Panc1 (cell line): ENCODE results near the gene PDE6B. TPM values are rescaled to one million over a fixed set of nuclear protein-coding genes. Genes with fewer than 3 reads are reported as not detected.

Experiments used
- ATAC-seq: fragments of 200-7000 bp; cut with Tn5 transposase; 2 replicates; pipeline ENCODE4 v1.9.1; 2020; ENCODE audit warnings: mild to moderate bottlenecking, moderate library complexity
- BruUV-seq: library from RNA; stranded (reverse); fragments of 400-500 nt; replicated peaks from 2 replicates; lab custom pipeline; 2021; lab: Mats Ljungman, UMichigan
- CTCF ChIA-PET: fragments of 300-600 bp; sonication (Branson Sonifier 250); formaldehyde crosslinking; loops from one replicate; lab custom pipeline; 2022; ENCODE audit warnings: antibody characterized with exemption; lab: Charles Lee
- POLR2A ChIA-PET: fragments of 300-600 bp; sonication (Branson Sonifier 250); formaldehyde crosslinking; loops from one replicate; lab custom pipeline; 2022; ENCODE audit warnings: antibody characterized with exemption; lab: Charles Lee
- DNase-seq: peaks from one replicate; pipeline ENCODE4 v3.0.0-alpha.2; 2010; ENCODE audit warnings: low read depth, low spot score
- H3K27ac ChIP-seq: 2 replicates; pipeline ENCODE4 v1.5.1; 2011; ENCODE audit warnings: mild to moderate bottlenecking, low read length, inconsistent platforms
- H3K27me3 ChIP-seq: fragments of 200-500 bp; sonication (Bioruptor generic); 2 replicates; pipeline ENCODE4 v1.6.0; 2014; ENCODE audit warnings: low read length, inconsistent platforms; ENCODE audit not compliant: control insufficient read depth, insufficient read depth
- H3K36me3 ChIP-seq: fragments of 200-500 bp; sonication (Bioruptor generic); 2 replicates; pipeline ENCODE4 v1.5.1; 2014; ENCODE audit warnings: inconsistent platforms, mild to moderate bottlenecking, low read length, moderate library complexity; ENCODE audit not compliant: control insufficient read depth, insufficient read depth
- H3K4me1 ChIP-seq: 2 replicates; pipeline ENCODE4 v1.5.1; 2011; ENCODE audit warnings: inconsistent platforms, mild to moderate bottlenecking, low read length, moderate library complexity; ENCODE audit not compliant: control insufficient read depth, insufficient read depth
- H3K4me3 ChIP-seq, 2 experiments: 2 replicates each; pipeline ENCODE4 v1.5.1; 2011 to 2012; ENCODE audit warnings: low read depth in 2 of 2, low read length in 2 of 2, mild to moderate bottlenecking in 2 of 2, inconsistent platforms in 1 of 2, moderate library complexity in 1 of 2
- H3K9me3 ChIP-seq: fragments of 200-500 bp; sonication (Bioruptor generic); 2 replicates; pipeline ENCODE4 v1.5.1; 2014; ENCODE audit warnings: low read depth, mild to moderate bottlenecking, inconsistent platforms, low read length, moderate library complexity; ENCODE audit not compliant: control insufficient read depth, insufficient read depth
- POLR2AphosphoS5 ChIP-seq: IDR thresholded peaks from 2 replicates; pipeline ENCODE4 v1.6.1; 2012; ENCODE audit warnings: mild to moderate bottlenecking, low read depth, low read length, moderate library complexity
- REST ChIP-seq, 2 experiments: IDR thresholded peaks; 2 replicates each; pipeline ENCODE4 v1.6.1; 2011 to 2012; ENCODE audit warnings: low read depth in 2 of 2, control low read depth in 1 of 2, low read length in 1 of 2, mild to moderate bottlenecking in 1 of 2, moderate library complexity in 1 of 2; ENCODE audit not compliant: insufficient read depth in 1 of 2
- SIN3A ChIP-seq: IDR thresholded peaks from 2 replicates; pipeline ENCODE4 v1.6.1; 2012; ENCODE audit warnings: low read depth, mild to moderate bottlenecking, low read length, moderate library complexity, borderline replicate concordance; ENCODE audit not compliant: insufficient read depth
- TCF7L2 ChIP-seq: IDR thresholded peaks from 2 replicates; pipeline ENCODE4 v1.6.1; 2011; ENCODE audit warnings: mild to moderate bottlenecking, low read depth, low read length, inconsistent platforms
- in situ Hi-C: cut with HindIII; loops from 2 replicates; pipeline ENCODE4 v1.10.0; 2016; ENCODE audit warnings: low sequenced_read_pairs, low pct_unique_long_range_greater_than_20kb
- intact Hi-C: fragments of 100-400 bp; cut with micrococcal nuclease; formaldehyde crosslinking; loops from one replicate; pipeline ENCODE4 v1.10.0; 2022; ENCODE audit not compliant: unreplicated experiment
- total RNA-seq: library from RNA; stranded (reverse); gene quantifications from one replicate; pipeline ENCODE4 v1.2.1, GENCODE V29; 2021; ENCODE audit not compliant: unreplicated experiment
- TF ChIP-seq, protein P1 (sequence below): fragments of 450-650 bp; IDR thresholded peaks from 2 replicates; pipeline ENCODE4 v1.5.1; 2017; ENCODE audit warnings: mild to moderate bottlenecking

PDE6B gene
- total RNA-seq, 1 experiment from 2014 or later = 6.5 TPM

DNA sequence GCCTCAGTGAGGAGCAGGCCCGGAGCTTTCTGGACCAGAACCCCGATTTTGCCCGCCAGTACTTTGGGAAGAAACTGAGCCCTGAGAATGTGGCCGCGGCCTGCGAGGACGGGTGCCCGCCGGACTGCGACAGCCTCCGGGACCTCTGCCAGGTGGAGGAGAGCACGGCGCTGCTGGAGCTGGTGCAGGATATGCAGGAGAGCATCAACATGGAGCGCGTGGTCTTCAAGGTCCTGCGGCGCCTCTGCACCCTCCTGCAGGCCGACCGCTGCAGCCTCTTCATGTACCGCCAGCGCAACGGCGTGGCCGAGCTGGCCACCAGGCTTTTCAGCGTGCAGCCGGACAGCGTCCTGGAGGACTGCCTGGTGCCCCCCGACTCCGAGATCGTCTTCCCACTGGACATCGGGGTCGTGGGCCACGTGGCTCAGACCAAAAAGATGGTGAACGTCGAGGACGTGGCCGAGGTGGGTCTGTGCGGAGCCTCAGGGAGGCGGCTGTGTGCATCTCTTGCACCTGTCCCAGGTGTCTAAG is 323 bp downstream of the PDE6B start:
- Histone ChIP-seq H3K27me3 (no peaks in the 10 kb centered on the region; the same call in 1 of the 2 replicates), H3K27ac (no peak overlapping the region), H3K36me3 (no peaks in the 10 kb centered on the region), H3K4me3 (no peak overlapping the region), H3K4me1 (no peaks in the 10 kb centered on the region), H3K9me3 (no peaks in the 10 kb centered on the region)
- DNase-seq (no peak), ATAC-seq (no peak)
- CTCF ChIA-PET = no interaction called here
- POLR2A ChIA-PET = no interaction called here
- intact Hi-C loops (no loop called here), in situ Hi-C loops (no loop called here)
- no TSS peak for BruUV-seq
- TF ChIP-seq POLR2AphosphoS5 = no peak
- TF ChIP-seq TCF7L2 = no peak
- TF ChIP-seq, protein P1, sequence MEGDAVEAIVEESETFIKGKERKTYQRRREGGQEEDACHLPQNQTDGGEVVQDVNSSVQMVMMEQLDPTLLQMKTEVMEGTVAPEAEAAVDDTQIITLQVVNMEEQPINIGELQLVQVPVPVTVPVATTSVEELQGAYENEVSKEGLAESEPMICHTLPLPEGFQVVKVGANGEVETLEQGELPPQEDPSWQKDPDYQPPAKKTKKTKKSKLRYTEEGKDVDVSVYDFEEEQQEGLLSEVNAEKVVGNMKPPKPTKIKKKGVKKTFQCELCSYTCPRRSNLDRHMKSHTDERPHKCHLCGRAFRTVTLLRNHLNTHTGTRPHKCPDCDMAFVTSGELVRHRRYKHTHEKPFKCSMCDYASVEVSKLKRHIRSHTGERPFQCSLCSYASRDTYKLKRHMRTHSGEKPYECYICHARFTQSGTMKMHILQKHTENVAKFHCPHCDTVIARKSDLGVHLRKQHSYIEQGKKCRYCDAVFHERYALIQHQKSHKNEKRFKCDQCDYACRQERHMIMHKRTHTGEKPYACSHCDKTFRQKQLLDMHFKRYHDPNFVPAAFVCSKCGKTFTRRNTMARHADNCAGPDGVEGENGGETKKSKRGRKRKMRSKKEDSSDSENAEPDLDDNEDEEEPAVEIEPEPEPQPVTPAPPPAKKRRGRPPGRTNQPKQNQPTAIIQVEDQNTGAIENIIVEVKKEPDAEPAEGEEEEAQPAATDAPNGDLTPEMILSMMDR = no peak
- TF ChIP-seq SIN3A = no peak
- no peak for TF ChIP-seq REST (IDR thresholded peaks at IDR 0.05; ENCODE audit: insufficient read depth in 1 of 2, low read depth in 2 of 2, low read length in 1 of 2)

- intact Hi-C loops = no loop called here
- no peaks in the 10 kb centered on the region for H3K4me1 ChIP-seq
- ChIA-PET CTCF (interaction anchor here (0.7 kb wide), 1 partner anchor 24 kb away, joined by 4 read pairs; no protein-coding TSS in a partner anchor), POLR2A (no interaction called here)
- no TSS peak for BruUV-seq
- no peaks in the 10 kb centered on the region for H3K27me3 ChIP-seq
- no peak overlapping the region for H3K4me3 ChIP-seq
- no peak for DNase-seq
- no peaks in the 10 kb centered on the region for H3K9me3 ChIP-seq
- H3K27ac ChIP-seq = no peak overlapping the region
- TF ChIP-seq REST (IDR thresholded peaks at IDR 0.05; ENCODE audit: insufficient read depth in 1 of 2, low read depth in 2 of 2, low read length in 1 of 2) (no peak), SIN3A (no peak), POLR2AphosphoS5 (no peak), TCF7L2 (no peak)
- TF ChIP-seq, protein P1 = no peak
- ATAC-seq = 0 out of 2 replicates have a peak, but pooled peaks have one; percentile 27
- H3K36me3 ChIP-seq = no peaks in the 10 kb centered on the region
- in situ Hi-C loops = no loop called here
Observed at GRCh38 chr4:626201-627091, 1.1 kb downstream of the PDE6B start.
